ENCODE data around the gene ANKRD23. TPM values are rescaled to one million over a fixed set of nuclear protein-coding genes. Genes with fewer than 3 reads are reported as not detected.

ANKRD23 gene
- total and polyA plus RNA-seq, 2 of the 13 experiments (the other 11 are each of a cell fraction or from before 2014, with no cell fraction given), result 1.5 to 1.6 TPM

- no peak for TF ChIP-seq MAFK (conservative IDR thresholded peaks at IDR 0.05 in 1 of 2, IDR thresholded peaks at IDR 0.05 in 1 of 2; ENCODE audit: low read length in 2 of 2)
- TF ChIP-seq ZNF639 (CRISPR knock-in tag; conservative IDR thresholded peaks at IDR 0.05), result no peak
- TF ChIP-seq ZNF530 (CRISPR knock-in tag; IDR thresholded peaks at IDR 0.05; ENCODE audit: low read depth), result no peak
- peak; percentile 89; the same call in 1 of the 2 replicates for TF ChIP-seq ZNF343 (CRISPR knock-in tag; IDR thresholded peaks at IDR 0.05)
- no peak for TF ChIP-seq HMGA1 (CRISPR knock-in tag; conservative IDR thresholded peaks at IDR 0.05)
- no peak for TF ChIP-seq GMEB2 (CRISPR knock-in tag; IDR thresholded peaks at IDR 0.05; ENCODE audit: low read depth)
- no peak for TF ChIP-seq SOX13 (IDR thresholded peaks at IDR 0.05)
- peak in 1 of 2 experiments; percentile 36; a peak in 1 of 4 replicates for TF ChIP-seq SOX13 (CRISPR knock-in tag; conservative IDR thresholded peaks at IDR 0.05 in 1 of 2, IDR thresholded peaks at IDR 0.05 in 1 of 2)
- no peak for TF ChIP-seq JARID2 (CRISPR knock-in tag; IDR thresholded peaks at IDR 0.05; ENCODE audit: insufficient replicate concordance)
- no peak for TF ChIP-seq ZNF746 (CRISPR knock-in tag; IDR thresholded peaks at IDR 0.05)
- no peak for TF ChIP-seq REXO4 (CRISPR knock-in tag; IDR thresholded peaks at IDR 0.05; ENCODE audit: borderline replicate concordance)
- no peak for TF ChIP-seq CHD4 (IDR thresholded peaks at IDR 0.05; ENCODE audit: borderline replicate concordance, low read length)
- TF ChIP-seq ZBTB10 (CRISPR knock-in tag; IDR thresholded peaks at IDR 0.05; ENCODE audit: borderline replicate concordance), result no peak
- no peak for TF ChIP-seq ZNF589 (CRISPR knock-in tag; conservative IDR thresholded peaks at IDR 0.05)
- no peak for TF ChIP-seq ZNF546 (CRISPR knock-in tag; conservative IDR thresholded peaks at IDR 0.05)
- no peak for TF ChIP-seq NFAT5 (CRISPR knock-in tag; IDR thresholded peaks at IDR 0.05)
- TF ChIP-seq ATF4 (CRISPR knock-in tag; IDR thresholded peaks at IDR 0.05), result no peak
- TF ChIP-seq ZNF83 (CRISPR knock-in tag; IDR thresholded peaks at IDR 0.05; ENCODE audit: borderline replicate concordance), result no peak
Measured at GRCh38 chr2:96810783-96811192, 33.0 kb downstream of the ANKRD23 start (continued).

Data from HepG2 (cell line).